GM12801 (cell line): ENCODE data around the gene PRR18.

ENCODE experiments used
- CTCF ChIP-seq: IDR thresholded peaks from one replicate; pipeline ENCODE4 v1.5.1; 2011; ENCODE audit warnings: control low read depth; ENCODE audit not compliant: insufficient read length; ENCODE audit errors: extremely low read depth

PRR18 gene

GRCh38 chr6:166317261-166318212, 9.3 kb upstream of the PRR18 start:
- no peak for TF ChIP-seq CTCF

- no peak for TF ChIP-seq CTCF
Measured at GRCh38 chr6:166315436-166315835, 7.2 kb upstream of the PRR18 start.

GRCh38 chr6:166314454-166314853, 6.3 kb upstream of the PRR18 start:
- TF ChIP-seq CTCF: no peak

- no peak for TF ChIP-seq CTCF
Measured at GRCh38 chr6:166313255-166314070, 5.3 kb upstream of the PRR18 start.

- TF ChIP-seq CTCF: no peak
Measured at GRCh38 chr6:166312832-166313231, 4.6 kb upstream of the PRR18 start.

GRCh38 chr6:166310634-166311033, 2.4 kb upstream of the PRR18 start:
- TF ChIP-seq CTCF: no peak

- TF ChIP-seq CTCF: no peak
Measured at GRCh38 chr6:166309977-166310376, 1.8 kb upstream of the PRR18 start.
